Suprapubic skin (tissue), 4 donors: Measurements from ENCODE around the gene EYS.

Experiments used
- POLR2A ChIP-seq, 2 donors: fragments of 450-650 bp; IDR thresholded peaks; one replicate each; pipeline ENCODE4 v1.6.1; 2017; ENCODE audit warnings: antibody characterized with exemption in 2 of 2, mild to moderate bottlenecking in 2 of 2, moderate library complexity in 2 of 2
- POLR2AphosphoS5 ChIP-seq, 3 donors: sonication (generic); formaldehyde crosslinking; IDR thresholded peaks; one replicate each; pipeline ENCODE4 v1.6.1; 2017; ENCODE audit warnings: antibody characterized with exemption in 3 of 3
- TF ChIP-seq, protein P1 (sequence below), 2 donors: fragments of 200-600 bp in 1 of 2; fragments of 450-650 bp in 1 of 2; sonication (generic) in 1 of 2; IDR thresholded peaks; one replicate each; pipeline ENCODE4 v1.5.1; 2016 to 2019; ENCODE audit warnings: antibody characterized with exemption in 2 of 2, mild to moderate bottlenecking in 1 of 2, moderate library complexity in 1 of 2

DNA sequence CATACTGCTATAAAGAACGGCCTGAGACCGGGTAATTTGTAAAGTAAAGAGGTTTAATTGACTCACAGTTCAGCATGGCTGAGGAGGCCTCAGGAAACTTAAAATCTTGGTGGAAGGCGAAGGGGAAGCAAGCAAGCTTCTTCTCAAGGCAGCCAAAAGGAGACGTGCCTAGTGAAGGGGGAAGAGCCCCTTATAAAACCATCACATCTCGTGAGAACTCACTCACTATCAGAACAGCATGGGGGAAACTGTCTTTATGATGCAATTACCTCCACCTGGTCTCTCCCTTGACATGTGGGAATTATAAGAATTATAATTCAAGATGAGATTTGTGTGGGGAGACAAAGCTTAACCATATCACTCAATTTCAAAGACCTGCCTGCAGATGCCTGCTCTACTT lies 447.0 kb downstream of the EYS start:
- TF ChIP-seq, protein P1, sequence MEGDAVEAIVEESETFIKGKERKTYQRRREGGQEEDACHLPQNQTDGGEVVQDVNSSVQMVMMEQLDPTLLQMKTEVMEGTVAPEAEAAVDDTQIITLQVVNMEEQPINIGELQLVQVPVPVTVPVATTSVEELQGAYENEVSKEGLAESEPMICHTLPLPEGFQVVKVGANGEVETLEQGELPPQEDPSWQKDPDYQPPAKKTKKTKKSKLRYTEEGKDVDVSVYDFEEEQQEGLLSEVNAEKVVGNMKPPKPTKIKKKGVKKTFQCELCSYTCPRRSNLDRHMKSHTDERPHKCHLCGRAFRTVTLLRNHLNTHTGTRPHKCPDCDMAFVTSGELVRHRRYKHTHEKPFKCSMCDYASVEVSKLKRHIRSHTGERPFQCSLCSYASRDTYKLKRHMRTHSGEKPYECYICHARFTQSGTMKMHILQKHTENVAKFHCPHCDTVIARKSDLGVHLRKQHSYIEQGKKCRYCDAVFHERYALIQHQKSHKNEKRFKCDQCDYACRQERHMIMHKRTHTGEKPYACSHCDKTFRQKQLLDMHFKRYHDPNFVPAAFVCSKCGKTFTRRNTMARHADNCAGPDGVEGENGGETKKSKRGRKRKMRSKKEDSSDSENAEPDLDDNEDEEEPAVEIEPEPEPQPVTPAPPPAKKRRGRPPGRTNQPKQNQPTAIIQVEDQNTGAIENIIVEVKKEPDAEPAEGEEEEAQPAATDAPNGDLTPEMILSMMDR (IDR thresholded peaks at IDR 0.05), result no peak
- TF ChIP-seq POLR2AphosphoS5 (IDR thresholded peaks at IDR 0.05) (no peak), POLR2A (IDR thresholded peaks at IDR 0.05) (no peak)
